Epithelial cell of esophagus (primary cell): ENCODE results near the gene SRPX2.
A peak's percentile ranks its signal among the peaks of the same experiment; 100 is the strongest.

Experiments used
- DNase-seq: peaks from one replicate; pipeline ENCODE4 v3.0.0; 2010; ENCODE audit warnings: low read depth
- H3K4me3 ChIP-seq: 2 replicates; pipeline ENCODE4 v1.5.1; 2011; ENCODE audit warnings: mild to moderate bottlenecking, low read length, control low read depth
- TF ChIP-seq, protein P1 (sequence below): IDR thresholded peaks from 2 replicates; pipeline ENCODE4 v1.5.1; 2011; ENCODE audit warnings: low read depth, mild to moderate bottlenecking, low read length, control low read depth, inconsistent platforms; ENCODE audit not compliant: insufficient read depth; ENCODE audit errors: missing control alignments

Gene SRPX2

DNA sequence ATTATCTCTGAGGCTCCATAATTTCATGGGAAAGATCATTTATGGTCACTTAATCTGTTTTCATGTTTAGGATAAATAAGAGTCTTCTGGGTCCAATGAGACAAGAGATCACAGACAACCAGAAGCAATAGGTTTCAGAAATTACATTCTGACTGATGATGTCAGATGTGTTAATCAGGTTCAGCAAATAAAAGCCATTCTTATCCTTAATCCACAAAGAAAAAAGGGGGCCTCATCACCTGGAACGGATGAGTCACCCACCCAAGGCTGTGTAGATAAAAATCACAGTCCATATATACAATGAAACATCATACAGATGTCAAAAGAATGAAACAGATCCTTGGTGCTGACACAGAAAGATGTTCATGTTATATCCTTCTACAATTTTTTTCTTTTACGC lies 51.3 kb downstream of the SRPX2 start:
- DNase-seq: peak; percentile 38
- no peak overlapping the region for H3K4me3 ChIP-seq
- TF ChIP-seq, protein P1, sequence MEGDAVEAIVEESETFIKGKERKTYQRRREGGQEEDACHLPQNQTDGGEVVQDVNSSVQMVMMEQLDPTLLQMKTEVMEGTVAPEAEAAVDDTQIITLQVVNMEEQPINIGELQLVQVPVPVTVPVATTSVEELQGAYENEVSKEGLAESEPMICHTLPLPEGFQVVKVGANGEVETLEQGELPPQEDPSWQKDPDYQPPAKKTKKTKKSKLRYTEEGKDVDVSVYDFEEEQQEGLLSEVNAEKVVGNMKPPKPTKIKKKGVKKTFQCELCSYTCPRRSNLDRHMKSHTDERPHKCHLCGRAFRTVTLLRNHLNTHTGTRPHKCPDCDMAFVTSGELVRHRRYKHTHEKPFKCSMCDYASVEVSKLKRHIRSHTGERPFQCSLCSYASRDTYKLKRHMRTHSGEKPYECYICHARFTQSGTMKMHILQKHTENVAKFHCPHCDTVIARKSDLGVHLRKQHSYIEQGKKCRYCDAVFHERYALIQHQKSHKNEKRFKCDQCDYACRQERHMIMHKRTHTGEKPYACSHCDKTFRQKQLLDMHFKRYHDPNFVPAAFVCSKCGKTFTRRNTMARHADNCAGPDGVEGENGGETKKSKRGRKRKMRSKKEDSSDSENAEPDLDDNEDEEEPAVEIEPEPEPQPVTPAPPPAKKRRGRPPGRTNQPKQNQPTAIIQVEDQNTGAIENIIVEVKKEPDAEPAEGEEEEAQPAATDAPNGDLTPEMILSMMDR: no peak

DNA sequence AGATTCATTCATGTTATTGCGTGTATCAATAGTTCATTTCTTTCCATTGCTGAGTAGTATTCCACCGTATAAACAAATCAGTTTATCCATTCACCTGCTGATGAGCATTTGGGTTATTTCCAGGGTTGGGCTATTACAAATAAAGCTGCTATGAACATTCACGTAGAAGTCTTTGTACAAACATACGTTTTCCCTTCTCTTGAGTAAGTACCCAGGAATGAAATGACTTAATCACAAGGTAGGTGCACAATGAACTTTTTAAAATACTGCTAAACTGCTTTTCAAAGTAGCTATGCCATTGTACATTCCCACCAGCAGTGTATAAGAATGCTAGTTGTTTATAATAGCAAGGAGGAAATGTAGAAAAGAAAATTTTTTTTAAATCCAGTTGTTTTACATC lies 52.0 kb downstream of the SRPX2 start:
- H3K4me3 ChIP-seq: no peak overlapping the region
- TF ChIP-seq, protein P1: no peak
- DNase-seq: peak; percentile 67

DNA sequence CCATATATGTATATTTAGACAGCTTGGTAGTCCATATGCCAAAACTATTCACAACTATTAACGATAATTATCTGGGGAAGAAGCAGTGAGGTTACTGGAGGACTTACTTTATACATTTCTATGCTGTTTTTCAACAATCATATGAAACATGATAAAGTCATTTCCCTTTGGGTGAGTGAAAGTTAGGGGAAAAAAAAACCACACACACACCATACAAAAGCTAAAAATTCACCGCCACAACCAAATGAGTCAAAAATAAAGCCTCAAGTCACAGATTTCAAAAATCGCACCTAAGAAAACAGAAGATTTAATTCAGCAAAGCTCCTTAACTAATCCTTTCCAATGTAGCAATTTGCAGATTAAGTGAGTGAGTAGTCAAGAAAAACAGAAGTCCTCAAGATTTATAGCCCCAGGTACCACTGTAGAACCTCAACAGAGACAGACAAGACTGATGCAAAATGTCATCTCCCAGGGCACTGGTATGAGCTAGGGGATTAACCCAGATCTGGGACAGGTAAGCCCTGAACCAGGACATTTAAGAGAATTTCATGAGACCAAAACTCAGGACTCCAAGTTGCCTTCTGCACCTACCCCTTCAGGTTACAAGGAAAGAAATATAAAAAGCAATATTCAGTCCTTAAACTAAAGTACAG lies 52.8 kb downstream of the SRPX2 start:
- DNase-seq: no peak
- H3K4me3 ChIP-seq: no peak overlapping the region
- TF ChIP-seq, protein P1: no peak

DNA sequence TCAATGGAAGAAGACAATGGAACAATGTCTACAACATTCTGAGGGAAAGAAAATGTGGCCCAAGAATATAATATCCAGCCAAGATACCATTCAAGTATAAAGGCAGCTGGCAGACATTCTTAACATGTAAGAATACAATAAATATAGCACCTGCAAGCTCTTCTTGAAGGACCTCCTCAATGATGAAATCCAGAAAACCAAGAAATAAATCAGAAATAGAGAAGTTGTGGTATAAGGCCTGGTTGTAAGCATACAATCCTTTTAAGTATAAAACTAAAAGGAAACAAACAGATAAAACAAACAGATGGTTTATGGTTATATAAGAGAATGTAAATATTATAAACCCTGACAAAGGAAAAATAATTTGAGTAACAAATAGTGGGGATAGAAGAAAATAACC lies 54.6 kb downstream of the SRPX2 start:
- no peak overlapping the region for H3K4me3 ChIP-seq
- TF ChIP-seq, protein P1: no peak
- DNase-seq: no peak

DNA sequence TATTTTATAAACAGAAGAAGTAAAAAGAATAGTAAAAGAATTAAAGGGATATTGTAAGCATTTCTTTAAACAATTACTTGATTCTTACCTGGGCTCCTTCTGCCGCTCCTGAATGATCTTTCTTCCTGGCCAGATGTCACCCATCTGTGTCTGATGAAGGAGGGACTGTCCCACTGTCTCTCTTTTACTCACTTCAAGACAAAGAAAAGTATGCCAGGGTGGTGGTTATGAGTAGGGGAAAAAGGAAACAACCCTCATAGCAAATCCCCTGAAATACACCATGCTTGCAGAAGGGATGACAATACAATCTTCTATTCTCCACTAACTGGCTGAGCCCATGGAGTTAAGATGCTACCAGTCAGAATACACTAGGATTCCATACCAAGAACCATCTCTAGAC lies 56.8 kb downstream of the SRPX2 start:
- TF ChIP-seq, protein P1: no peak

DNA sequence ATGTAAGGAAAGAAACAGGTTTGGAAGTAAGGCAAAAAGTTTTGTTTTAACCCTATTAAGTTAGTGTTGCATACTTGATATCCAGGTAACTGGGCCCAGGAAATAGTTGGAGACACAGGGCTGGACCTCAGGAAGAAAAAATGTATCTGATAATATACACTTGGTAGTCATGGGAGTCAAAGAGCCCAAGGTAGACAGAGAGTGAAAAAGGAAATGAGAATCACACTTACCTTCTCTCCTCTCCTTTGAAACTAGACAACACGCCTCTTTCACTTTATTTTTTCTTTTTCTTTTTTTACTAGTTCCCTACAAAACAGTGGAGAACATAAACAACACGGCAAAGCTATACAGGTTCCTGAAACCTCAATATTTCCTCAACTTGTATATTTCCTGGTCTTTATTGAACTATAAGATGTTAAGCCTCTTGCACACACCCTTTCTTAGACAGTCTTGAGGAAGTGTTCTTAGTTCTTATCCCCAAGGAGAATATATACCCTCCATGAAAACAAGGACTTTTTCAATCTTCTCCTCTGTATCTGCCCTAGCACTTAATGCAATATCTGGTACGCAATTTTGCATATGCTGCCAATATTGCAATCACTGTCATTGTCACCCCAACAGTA lies 60.7 kb downstream of the SRPX2 start:
- DNase-seq: no peak
- no peak overlapping the region for H3K4me3 ChIP-seq
- TF ChIP-seq, protein P1: no peak

More for the DNA sequence above, 56.8 kb downstream of the SRPX2 start:
- no peak overlapping the region for H3K4me3 ChIP-seq
- DNase-seq: no peak

DNA sequence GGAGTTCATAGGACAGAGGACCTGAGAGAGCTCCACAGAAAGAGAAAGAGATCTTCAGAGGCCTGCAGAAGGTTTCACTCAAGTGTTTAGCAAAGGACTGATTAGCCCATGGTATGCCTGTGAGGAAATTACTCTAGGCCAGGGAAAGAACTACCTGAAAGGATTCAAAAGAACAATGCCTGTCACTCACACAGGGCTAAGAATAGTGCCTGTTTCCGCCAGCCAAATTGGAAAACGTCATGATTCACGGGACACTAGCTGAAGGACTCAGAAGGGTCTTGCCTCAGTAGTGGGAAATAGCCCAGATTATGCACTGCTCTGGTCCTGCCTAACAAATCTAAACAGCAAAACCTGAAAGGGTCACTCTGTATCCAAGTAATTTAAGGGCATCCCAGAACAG lies 66.8 kb downstream of the SRPX2 start:
- no peak overlapping the region for H3K4me3 ChIP-seq
- TF ChIP-seq, protein P1: no peak
- no peak for DNase-seq
